Measurements from ENCODE around the gene MCC. TPM values are rescaled to one million over a fixed set of nuclear protein-coding genes. Genes with fewer than 3 reads are reported as not detected.

Gene MCC
- total RNA-seq, 4 donors from 2014 or later: 5.1 to 22.3 (median 13.0) TPM

DNA sequence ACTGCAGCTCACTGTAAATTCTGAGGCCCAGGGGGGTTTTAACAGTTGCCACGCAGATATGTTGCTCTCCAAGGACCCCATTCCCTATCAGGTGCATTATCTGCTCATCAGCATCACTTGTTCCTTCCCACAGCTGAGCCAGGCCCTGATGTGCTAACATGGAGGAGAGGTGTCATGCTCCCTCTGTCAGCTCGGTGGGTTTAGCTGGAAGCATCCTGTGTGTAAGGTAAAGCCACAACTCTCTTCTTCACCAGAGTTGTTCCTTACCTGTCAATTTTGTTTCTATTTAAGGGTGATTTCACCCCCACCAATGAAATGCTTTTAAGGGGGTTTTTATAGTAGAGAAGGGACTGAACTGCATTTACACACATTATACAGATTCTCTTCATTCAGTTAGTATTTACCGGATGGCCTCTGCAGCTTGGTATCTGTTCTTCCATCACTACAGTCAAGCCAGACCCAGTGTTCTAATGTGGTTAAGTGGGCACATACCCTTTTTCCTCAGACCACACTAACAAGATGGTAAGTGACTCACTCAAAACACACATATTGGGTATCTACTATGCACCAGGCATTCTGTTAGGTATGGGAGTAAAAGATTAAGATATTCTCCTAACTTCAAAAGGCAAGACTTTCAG lies 306.3 kb downstream of the MCC start:
- Histone ChIP-seq H3K36me3 (no peaks in the 10 kb centered on the region), H3K4me1 (peaks cover 7 to 12% of the 10 kb centered on the region in 2 donors), H3K27ac (no peak overlapping the region), H3K27me3 (no peaks in the 10 kb centered on the region), H3K9me3 (no peaks in the 10 kb centered on the region), H3K4me3 (replicated peaks in 1 of 3) (no peak overlapping the region)
- TF ChIP-seq POLR2A (IDR thresholded peaks at IDR 0.05): no peak
- TF ChIP-seq, protein P1, sequence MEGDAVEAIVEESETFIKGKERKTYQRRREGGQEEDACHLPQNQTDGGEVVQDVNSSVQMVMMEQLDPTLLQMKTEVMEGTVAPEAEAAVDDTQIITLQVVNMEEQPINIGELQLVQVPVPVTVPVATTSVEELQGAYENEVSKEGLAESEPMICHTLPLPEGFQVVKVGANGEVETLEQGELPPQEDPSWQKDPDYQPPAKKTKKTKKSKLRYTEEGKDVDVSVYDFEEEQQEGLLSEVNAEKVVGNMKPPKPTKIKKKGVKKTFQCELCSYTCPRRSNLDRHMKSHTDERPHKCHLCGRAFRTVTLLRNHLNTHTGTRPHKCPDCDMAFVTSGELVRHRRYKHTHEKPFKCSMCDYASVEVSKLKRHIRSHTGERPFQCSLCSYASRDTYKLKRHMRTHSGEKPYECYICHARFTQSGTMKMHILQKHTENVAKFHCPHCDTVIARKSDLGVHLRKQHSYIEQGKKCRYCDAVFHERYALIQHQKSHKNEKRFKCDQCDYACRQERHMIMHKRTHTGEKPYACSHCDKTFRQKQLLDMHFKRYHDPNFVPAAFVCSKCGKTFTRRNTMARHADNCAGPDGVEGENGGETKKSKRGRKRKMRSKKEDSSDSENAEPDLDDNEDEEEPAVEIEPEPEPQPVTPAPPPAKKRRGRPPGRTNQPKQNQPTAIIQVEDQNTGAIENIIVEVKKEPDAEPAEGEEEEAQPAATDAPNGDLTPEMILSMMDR (IDR thresholded peaks at IDR 0.05): no peak
- intact Hi-C loops (cut with DNase I): no loop called here
- DNase-seq: no peak
- WGBS, 2 donors: 78 to 88% methylated on average over 3 of the region's 3 CpGs

DNA sequence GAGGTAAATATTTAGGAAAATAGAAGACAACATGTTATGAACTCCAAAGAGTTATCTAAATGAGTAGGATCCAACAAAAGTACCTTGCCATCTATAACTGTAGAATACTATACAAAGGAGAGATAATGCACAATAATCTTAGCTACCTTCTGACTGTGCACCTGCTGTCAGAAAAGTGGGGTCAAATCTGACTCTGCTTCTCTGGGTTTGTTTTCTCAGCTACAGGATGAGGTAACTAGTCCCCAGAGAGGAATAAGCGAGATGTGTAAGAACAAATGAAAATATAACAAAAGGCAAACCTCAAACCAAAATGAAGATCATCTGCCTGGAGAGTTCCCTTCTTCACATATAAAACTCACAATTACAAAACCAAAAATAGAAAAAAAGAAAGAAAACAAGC lies 306.8 kb downstream of the MCC start:
- no peak for DNase-seq
- TF ChIP-seq, protein P1 (IDR thresholded peaks at IDR 0.05): no peak
- TF ChIP-seq POLR2A (IDR thresholded peaks at IDR 0.05): no peak
- H3K27me3 ChIP-seq: no peaks in the 10 kb centered on the region
- H3K36me3 ChIP-seq: no peaks in the 10 kb centered on the region
- no peak overlapping the region for H3K4me3 ChIP-seq (replicated peaks in 1 of 3)
- H3K4me1 ChIP-seq: peaks cover 6 to 12% of the 10 kb centered on the region in 2 donors
- H3K9me3 ChIP-seq: no peaks in the 10 kb centered on the region
- intact Hi-C loops (cut with DNase I): no loop called here
- no peak overlapping the region for H3K27ac ChIP-seq
- WGBS, 2 donors: 84 to 86% methylated on average over 1 of the region's 1 CpG

DNA sequence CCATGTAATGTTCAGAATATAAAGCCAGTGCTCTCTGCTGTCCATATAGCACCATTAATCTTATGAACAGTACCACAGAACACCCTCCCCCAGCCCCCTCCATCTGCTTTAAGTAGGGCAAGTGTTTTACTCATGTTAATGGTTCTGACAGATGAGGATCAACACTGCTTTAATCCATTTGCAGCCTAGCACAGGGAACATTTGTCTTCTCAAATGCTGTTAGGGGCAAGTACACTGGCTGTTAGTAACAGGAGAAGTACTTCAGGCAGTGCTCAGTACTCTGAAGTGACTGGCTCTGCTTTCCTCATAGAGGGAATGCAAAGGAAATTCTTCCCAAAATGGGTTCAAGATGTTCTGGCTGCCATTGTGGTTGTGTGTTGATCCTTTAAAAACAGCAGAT lies 309.1 kb downstream of the MCC start:
- H3K36me3 ChIP-seq: no peaks in the 10 kb centered on the region
- H3K9me3 ChIP-seq: no peaks in the 10 kb centered on the region
- peaks cover 0 to 6% of the 10 kb centered on the region in 2 donors for H3K4me1 ChIP-seq
- H3K27me3 ChIP-seq: no peaks in the 10 kb centered on the region
- no peak overlapping the region for H3K4me3 ChIP-seq (replicated peaks in 1 of 3)
- H3K27ac ChIP-seq: no peak overlapping the region
- intact Hi-C loops (cut with DNase I): no loop called here
- no peak for DNase-seq
- TF ChIP-seq, protein P1 (IDR thresholded peaks at IDR 0.05): no peak
- no peak for TF ChIP-seq POLR2A (IDR thresholded peaks at IDR 0.05)

DNA sequence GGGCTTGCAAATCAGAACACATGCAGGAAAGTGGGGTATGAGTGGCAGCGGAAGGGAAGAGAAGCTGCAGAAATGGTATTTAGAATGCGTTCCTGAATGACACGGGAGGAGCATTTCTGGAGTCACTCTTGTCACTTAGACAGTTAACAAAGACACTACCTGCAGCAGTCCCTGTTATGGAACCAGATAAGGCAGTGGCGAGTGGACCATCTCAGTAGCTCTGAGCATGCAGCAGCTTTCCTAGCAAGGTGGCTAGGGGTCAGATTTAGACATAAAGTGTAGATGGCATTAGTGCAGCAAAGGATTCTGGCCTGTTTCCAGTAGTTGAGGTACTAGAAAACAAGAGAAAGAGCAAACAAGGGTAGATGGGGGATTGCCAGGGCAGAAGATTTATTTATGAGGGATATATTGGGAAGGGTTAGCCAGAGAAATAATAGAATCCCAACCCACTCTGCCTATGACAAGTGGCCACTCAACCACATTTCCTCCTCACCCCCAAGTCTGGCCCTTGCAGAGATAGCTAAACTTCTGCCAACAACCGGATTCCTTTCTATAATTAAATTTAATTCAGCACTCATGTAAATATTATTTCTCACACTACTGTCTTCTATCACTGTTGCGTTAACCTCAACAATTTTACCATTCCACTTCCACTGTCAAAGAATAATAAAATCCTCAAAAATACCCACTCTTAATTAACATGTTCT lies 310.0 kb downstream of the MCC start:
- Histone ChIP-seq H3K4me1 (peaks cover 0 to 6% of the 10 kb centered on the region in 2 donors), H3K9me3 (no peaks in the 10 kb centered on the region), H3K27ac (no peak overlapping the region), H3K36me3 (no peaks in the 10 kb centered on the region), H3K27me3 (no peaks in the 10 kb centered on the region), H3K4me3 (replicated peaks in 1 of 3) (no peak overlapping the region)
- no peak for DNase-seq
- TF ChIP-seq POLR2A (IDR thresholded peaks at IDR 0.05): no peak
- TF ChIP-seq, protein P1 (IDR thresholded peaks at IDR 0.05): no peak
- WGBS, 2 donors: 85 to 87% methylated on average over 6 of the region's 6 CpGs
- intact Hi-C loops (cut with DNase I): no loop called here

DNA sequence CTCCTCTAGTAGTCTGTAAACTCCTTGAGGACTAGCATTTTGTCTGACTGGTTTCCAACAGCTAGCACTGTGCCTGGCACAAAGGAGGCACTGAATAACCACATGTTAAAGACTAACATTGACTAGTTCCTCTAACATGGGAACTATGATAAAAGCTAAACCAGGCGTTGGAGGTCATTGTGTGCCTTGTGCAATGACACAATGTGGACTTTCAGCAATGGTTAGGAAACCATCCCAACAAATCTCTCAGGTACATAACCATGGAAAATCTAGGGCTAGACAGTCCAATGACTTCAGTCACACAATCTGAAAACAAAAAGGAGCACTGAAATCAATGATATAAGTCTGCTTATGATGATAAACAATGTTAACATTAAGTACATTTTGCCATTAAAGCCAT lies 311.0 kb downstream of the MCC start:
- Histone ChIP-seq H3K4me1 (peaks cover 0 to 6% of the 10 kb centered on the region in 2 donors), H3K27me3 (no peaks in the 10 kb centered on the region), H3K9me3 (no peaks in the 10 kb centered on the region), H3K4me3 (replicated peaks in 1 of 3) (no peak overlapping the region), H3K27ac (no peak overlapping the region), H3K36me3 (no peaks in the 10 kb centered on the region)
- intact Hi-C loops (cut with DNase I): no loop called here
- 82 to 100% methylated on average over 1 of the region's 1 CpG for WGBS, 2 donors
- TF ChIP-seq, protein P1 (IDR thresholded peaks at IDR 0.05): no peak
- no peak for TF ChIP-seq POLR2A (IDR thresholded peaks at IDR 0.05)
- DNase-seq: no peak

All from thyroid gland (tissue), 4 donors.